GM18505 (cell line): ENCODE measurements around the gene MYBPC3.

ENCODE experiments used
- ATAC-seq: cut with Tn5 transposase; IDR thresholded peaks from one replicate; pipeline ENCODE4 v1.9.1; 2021; ENCODE audit not compliant: unreplicated experiment
- POLR2A ChIP-seq: IDR thresholded peaks from 4 replicates; pipeline ENCODE4 v1.6.1; 2011; ENCODE audit warnings: borderline replicate concordance; ENCODE audit not compliant: insufficient read depth, insufficient read length; ENCODE audit errors: extremely low read depth

Gene MYBPC3

DNA sequence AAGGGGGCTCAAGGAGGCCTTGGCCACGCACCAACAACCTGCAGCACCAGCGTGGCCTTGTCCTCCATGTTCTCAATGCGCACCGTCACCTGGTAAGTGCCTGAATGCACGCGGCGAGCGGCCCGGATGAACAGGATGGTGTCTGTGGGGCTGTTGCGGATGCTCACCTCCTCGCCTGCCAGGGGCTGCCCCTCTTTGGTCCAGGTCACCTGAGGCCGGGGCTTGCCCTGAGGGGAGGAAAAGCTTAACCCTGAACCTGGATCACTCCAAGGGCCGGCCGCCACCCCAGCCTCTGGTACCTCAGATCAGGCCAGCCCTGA, 19.0 kb downstream of the MYBPC3 start:
- no peak for TF ChIP-seq POLR2A
- no peak for ATAC-seq

DNA sequence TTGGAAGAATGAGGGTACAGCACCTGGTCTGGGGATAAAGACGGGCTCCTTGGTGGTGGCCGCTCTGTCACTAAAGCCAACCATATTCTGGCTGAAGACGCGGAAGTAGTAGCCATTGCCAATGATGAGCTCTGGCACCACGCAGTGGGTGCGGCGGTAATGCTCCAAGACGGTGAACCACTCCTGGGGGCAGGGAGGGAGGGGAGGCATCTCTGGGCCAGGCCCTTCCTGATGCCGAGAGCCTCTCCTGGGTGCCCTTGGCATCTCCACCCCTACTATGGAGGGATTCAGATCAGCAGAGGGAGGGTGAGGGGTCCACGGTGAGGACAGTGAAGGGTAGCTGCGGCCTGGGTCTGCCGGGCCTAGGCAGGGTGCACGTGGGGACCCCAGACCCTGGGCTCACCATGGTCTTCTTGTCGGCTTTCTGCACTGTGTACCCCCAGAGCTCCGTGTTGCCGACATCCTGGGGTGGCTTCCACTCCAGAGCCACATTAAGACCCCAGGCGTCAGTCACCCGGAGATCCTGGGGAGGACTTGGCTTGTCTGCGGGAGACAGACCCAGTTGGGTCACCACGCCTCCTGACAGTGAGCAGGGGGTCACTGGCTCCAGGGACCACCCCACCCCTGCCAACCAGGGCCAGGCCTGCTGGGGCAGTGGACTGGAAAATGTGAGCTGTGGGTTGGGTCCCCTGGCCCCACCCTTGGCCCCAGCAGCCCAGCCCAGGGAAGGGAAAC, 19.5 kb downstream of the MYBPC3 start:
- no peak for TF ChIP-seq POLR2A
- no peak for ATAC-seq

DNA sequence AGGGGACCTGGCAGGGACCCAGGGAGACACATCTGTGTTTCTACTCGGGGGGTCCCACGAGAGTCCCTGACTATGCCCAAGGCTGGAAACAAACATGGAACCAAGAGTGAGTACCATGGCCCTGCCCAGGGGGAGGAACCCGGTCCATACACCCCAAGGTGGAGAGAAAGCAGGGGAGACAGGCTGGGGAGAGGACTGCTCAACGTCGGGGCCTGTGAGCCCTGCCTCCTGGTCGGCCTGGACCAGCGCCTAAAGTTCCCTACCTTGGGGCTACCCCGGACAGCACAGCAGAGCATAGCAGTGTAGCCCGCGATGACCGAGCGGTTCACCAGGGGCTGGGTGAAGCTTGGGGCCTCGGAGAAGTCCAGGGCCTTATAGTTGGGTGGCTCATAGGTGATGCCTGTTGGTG, 20.2 kb downstream of the MYBPC3 start:
- ATAC-seq = no peak
- no peak for TF ChIP-seq POLR2A

DNA sequence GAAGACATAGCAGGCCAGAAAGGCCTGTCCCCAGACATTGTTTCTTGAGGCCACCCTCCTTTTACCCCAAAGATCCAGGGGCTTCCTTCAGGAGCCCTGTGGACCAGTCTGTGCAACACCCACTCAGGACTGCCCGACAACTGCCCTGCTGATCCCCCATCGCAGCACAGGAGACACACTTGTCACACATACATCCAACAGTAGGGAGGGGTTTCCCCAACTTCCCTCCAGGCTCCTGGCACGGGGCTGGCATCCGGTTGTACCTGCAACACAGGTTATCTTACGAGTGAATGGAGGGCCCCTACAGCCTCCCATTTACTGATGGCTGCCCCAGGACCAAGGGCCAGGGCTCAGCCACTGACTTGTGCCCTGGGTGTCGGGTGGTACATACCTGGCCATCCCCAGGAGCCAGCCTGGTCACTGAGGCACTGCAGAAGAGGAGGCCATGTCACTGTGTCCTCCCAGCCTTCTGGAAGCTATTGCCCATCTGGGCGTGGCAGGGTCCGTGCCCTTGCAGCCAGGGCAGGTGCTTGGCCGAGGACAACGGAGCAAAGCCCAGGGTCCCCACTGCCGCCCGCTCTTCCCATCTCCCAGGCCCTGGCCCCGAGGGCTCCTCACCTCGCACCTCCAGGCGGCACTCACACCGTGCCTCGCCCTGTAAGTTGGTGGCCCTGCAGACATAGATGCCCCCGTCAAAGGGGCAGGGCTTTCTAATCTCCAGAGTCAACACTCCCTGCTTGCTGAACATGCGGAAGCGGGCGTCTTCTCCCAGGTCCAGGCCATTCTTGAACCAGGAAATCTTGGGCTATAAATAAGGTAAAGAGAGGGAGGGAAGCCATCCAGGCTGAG, 20.8 kb downstream of the MYBPC3 start:
- no peak for TF ChIP-seq POLR2A
- no peak for ATAC-seq

DNA sequence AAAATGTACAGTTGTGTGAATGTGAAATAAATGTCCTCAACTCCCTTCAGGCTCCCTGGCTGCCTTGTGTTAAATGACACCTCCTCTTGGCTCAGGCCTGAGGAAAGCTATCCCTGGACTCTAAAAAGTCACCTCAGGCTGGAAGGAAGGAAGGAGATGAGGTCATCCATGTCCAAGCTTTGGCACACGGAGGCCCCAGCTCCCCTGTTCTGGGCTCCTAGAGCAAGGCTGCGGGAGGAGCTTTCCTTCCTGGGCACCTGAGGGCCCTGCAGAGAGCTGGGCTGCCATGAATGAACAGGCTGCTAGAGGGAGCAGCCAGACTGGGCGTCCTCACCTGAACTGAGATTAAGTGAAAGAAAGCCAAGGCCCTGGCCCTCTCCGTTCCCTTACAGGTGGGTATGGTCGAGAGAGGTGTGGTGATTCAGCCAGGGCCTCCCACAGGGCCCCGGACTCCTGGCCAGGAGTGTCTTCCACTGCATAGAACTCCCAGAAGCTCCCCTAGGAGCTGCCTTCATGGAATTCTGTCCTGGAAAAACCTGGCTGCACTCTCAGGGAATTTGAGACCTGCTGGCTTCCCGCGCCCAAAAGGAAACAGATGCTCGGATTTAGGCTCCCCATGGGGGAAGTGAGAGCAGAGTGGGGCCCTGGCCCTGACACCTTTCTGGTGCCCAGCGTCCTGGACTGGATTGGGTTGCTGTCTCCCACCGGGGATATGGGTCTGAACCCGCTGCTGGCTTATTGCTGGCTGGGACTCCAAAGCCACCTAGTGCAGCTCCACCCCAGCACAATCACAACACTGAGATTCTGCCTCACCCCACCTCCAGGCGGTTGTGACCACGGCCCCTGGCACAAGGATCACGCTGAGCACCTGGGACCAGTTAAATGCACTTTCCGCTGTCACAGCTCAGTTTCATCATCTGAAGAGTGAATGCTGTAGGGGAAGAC, 22.2 kb downstream of the MYBPC3 start:
- TF ChIP-seq POLR2A = no peak
- no peak for ATAC-seq

DNA sequence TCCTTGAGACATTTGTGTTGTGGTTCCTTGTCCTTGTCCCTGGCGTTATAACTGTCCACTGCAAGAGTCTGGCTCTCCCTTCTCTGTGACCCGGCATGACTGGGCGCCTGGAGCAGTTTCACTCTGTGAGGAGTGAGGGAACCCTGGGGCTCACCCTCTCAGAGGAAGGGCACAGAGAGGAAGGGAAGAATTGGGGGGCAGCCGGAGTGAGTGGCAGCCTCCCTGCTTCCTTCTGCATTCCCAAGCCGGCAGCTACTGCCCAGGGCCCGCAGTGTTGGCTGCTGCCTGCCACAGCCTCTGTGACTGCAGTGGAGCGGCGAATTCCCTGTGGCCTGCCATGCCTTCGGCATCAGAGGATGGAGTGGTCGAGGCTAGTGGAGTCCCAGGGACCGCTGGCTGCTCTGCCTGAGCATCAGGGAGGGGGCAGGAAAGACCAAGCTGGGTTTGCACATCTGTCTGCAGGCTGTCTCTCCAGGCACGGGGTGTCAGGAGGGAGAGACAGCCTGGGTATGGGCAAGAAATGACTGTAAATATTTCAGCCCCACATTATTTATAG, 23.0 kb downstream of the MYBPC3 start:
- no peak for TF ChIP-seq POLR2A
- ATAC-seq = no peak

DNA sequence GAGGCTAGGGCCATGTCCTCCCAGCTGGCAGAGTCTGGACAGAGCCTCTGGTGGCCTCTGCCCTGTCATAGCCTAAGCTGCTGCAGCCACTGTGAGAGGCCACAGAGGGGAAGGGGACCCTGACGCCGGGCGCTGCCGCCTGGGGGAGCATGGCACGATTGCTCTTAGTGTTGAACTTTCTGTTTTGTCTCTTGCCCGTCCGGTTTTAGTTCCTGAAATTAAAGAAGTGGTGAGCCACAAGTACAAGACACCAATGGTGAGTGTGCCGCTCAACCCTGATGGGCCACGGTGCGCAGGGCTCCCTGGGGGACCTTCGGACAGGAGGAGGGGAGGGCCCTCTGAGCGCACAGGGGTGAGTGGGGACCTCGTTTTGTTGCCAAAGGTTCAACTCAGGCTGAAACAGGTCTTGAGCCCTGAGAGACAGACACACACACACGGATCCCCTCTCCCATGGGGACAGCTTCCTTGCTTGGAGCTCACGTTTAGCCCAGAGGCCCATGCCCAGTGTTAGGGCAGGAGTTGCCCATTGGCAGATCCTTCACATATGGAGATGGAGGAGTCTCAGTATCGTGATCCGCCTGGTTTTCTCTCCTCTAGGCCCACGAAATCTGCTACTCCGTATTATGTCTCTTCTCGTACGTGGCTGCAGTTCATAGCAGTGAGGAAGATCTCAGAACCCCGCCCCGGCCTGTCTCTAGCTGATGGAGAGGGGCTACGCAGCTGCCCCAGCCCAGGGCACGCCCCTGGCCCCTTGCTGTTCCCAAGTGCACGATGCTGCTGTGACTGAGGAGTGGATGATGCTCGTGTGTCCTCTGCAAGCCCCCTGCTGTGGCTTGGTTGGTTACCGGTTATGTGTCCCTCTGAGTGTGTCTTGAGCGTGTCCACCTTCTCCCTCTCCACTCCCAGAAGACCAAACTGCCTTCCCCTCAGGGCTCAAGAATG, 23.8 kb downstream of the MYBPC3 start:
- ATAC-seq = no peak

DNA sequence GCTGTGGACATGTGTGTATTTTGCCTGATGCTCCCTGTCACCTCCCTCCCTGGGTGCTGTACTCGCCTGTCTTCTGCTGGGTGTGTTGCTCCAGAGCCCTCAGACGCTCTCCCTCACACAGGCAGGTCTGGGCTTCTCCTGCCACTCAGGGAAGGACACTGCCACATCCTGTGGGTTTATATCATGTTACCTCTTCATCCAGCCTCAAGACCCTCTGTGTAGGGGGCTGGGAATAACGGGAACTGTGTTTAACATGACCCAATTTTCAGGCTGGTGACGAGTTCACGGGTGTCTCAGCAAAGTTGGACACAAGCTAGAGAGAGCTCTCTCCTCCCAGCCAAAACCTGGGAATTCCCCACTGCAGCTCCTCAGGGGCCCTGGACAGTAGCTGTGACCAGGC, 24.6 kb downstream of the MYBPC3 start:
- no peak for TF ChIP-seq POLR2A
- no peak for ATAC-seq

More for the DNA sequence above, 23.8 kb downstream of the MYBPC3 start:
- no peak for TF ChIP-seq POLR2A

DNA sequence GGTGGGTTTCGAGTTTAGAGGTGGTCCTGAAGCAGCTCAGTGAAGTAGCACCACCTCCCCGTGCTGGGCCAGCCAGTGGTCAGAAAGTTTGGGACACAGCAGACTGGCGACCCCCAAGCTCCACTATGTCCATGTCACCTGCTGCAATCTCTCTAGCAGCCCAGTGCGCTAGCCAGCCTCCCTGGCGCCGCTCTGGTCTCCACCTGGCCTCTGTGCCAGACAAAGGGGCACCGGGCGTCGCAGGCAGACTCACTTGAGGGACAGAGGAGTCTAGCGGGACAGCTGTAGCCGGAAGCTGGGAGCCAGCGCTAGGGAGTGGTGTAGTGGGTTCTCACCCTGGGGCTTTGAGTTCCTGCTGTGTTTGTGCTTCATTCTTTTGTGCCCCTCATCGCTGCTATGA, 25.5 kb downstream of the MYBPC3 start:
- TF ChIP-seq POLR2A = no peak
- no peak for ATAC-seq

DNA sequence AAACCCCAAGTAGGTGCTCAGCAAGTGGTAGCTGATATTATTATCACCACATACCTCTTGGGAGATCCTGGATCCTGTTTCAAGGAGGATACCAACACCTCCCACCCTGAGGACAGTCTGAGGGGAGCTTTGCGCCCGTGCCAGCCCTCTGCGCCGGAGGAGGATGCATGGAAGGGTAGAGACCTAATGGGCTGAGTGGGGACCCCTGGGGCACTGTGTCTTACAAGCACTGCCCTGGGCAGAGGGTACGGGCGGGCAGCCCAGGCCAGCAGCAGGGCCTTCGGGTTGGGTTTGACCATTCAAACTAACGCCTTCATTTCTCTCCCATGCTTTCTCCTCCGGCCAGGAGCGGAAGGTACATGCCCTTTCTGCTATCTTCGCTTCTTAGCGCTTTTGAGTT, 26.3 kb downstream of the MYBPC3 start:
- no peak for ATAC-seq
- no peak for TF ChIP-seq POLR2A

DNA sequence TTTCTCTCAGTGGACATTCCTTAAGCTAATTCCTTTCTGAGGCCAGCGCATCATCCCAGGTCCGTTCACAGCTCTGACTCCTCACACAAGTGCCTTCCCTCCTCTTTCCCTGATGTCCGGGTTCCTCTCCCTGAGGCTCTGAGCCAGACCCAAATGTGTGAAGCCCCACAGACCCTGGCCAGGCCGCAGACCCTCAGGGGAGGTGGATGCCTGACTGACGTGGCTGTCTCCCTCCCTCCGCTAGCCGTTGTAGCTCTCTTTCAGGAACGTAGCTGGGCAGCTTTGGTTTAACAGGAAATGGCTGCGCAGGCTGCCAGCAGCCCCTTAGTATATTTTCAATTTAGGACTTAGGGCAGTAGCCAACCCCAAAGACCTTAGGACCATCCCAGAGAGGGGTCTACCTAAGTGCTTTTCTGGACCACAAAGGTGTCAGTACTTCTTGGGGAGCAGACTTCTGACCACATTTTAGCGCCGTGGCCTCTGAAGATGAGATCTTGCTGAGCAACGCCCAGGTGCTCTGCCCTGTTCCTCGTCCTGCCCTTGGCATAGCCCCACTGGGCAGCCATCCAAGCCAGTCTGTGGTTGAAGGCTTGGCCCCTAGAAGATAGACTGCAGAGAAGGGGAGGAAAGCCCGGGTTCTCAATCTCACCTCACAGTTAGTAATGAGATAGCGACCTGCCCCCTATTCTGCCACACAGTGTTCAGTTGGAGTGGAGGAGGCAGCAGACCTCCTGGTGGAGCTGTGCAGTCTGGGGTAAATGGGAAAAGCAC, 27.0 kb downstream of the MYBPC3 start:
- no peak for TF ChIP-seq POLR2A
- ATAC-seq = no peak

DNA sequence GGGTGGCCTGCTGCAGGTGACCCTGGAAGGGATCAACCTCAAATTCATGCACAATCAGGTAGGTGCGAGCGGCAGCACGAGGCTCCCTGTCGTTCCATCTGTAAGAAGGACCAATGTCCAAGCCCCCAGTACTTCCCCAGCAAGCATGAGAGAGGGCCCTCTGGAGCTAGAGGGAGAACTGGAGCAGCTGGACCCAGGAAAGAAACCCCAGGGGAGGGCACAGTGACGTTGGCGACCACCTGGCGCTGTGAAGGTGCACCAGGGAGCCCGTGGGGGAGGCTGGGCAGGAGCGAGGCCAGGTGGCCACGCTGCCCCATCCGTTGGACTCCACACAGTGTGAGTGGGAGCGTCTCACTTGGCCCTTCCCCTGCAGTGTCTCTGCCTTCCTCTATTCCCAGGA, 28.0 kb downstream of the MYBPC3 start:
- no peak for ATAC-seq
- no peak for TF ChIP-seq POLR2A

DNA sequence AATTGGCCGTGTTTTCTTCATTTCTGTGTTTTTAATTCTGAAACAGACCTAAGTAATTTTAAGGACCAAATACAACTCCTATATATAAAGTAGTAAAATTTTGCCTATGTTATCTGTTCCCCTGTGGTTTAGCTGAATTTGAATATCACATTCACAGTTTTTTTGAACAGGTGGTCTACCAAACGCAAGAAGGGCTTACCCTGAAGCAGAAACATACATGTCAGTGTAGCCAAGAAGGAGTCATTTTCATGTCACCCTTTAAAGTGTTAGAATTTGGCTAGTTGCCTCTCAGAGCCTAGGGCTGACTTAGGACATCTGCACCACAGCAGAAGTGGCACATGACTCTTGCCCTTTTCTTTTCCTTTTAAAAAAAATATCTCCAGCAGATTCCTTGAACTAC, 34.3 kb downstream of the MYBPC3 start:
- ATAC-seq = no peak
- no peak for TF ChIP-seq POLR2A
